A549 (cell line): ENCODE measurements around the gene FAM3A. TPM values are rescaled to one million over a fixed set of nuclear protein-coding genes. Genes with fewer than 3 reads are reported as not detected.

ENCODE experiments used
- ATAC-seq, 2 experiments: fragments of 200-7000 bp in 1 of 2; fragments of >200 bp in 1 of 2; cut with Nextera tagmentation in 1 of 2; cut with Tn5 transposase in 1 of 2; 3 replicates each; pipeline versions ENCODE4 v1.8.0 to v1.9.1; 2018 to 2020; ENCODE audit warnings: mild to moderate bottlenecking in 1 of 2, moderate library complexity in 1 of 2
- CTCF ChIA-PET: fragments of 300-600 bp; sonication (Branson Sonifier 250); formaldehyde crosslinking; extraction: SDS; loops from one replicate; lab custom pipeline; 2021; ENCODE audit warnings: antibody characterized with exemption, inconsistent platforms; lab: Yijun Ruan, JAX
- POLR2A ChIA-PET: fragments of 350-600 bp; formaldehyde crosslinking; extraction: SDS; loops from one replicate; lab custom pipeline; 2021; ENCODE audit warnings: antibody characterized with exemption, inconsistent platforms; lab: Yijun Ruan, JAX
- DNase-seq, 2 experiments: peaks; one replicate each; pipeline versions ENCODE4 v3.0.0 to v3.0.0-alpha.2; 2011 to 2016; ENCODE audit warnings: low read depth in 1 of 2, low spot score in 1 of 2
- FAIRE-seq: peaks from 2 replicates; lab custom pipeline; 2011; peaks lifted over from hg19 to GRCh38; lab: Jason Lieb, UNC
- H3K27ac ChIP-seq, 2 experiments: fragments of >200 bp; sonication (Bioruptor Twin); formaldehyde crosslinking; 3 replicates each; pipeline ENCODE4 v1.5.1; 2016 to 2017
- H3K4me1 ChIP-seq: fragments of >200 bp; sonication (Bioruptor Twin); formaldehyde crosslinking; 3 replicates; pipeline ENCODE4 v1.6.1; 2016
- H3K4me2 ChIP-seq: fragments of >200 bp; sonication (Bioruptor Twin); formaldehyde crosslinking; 3 replicates; pipeline ENCODE4 v1.6.1; 2016
- H3K4me3 ChIP-seq: fragments of >200 bp; sonication (Bioruptor Twin); formaldehyde crosslinking; 3 replicates; pipeline ENCODE4 v1.5.1; 2016
- H3K9me3 ChIP-seq: fragments of >200 bp; sonication (Bioruptor Twin); formaldehyde crosslinking; 3 replicates; pipeline ENCODE4 v1.6.1; 2016
- EHF ChIP-seq: fragments of 250-450 bp; sonication (Bioruptor Pico); IDR thresholded peaks from 2 replicates; pipeline ENCODE4 v1.5.0; 2020; ENCODE audit warnings: mild to moderate bottlenecking
- ELK1 ChIP-seq: fragments of 150-350 bp; IDR thresholded peaks from 2 replicates; pipeline ENCODE4 v1.6.1; 2014; ENCODE audit warnings: low read depth, mild to moderate bottlenecking, low read length
- EP300 ChIP-seq, 2 experiments: fragments of >200 bp; sonication (Bioruptor Twin); formaldehyde crosslinking; IDR thresholded peaks; 2 replicates in 1 of 2; 3 replicates in 1 of 2; pipeline ENCODE4 v1.6.1; 2016 to 2017
- FOXS1 ChIP-seq: fragments of 250-450 bp; sonication (Bioruptor Pico); IDR thresholded peaks from 2 replicates; pipeline ENCODE4 v1.5.0; 2020; ENCODE audit warnings: mild to moderate bottlenecking, moderate library complexity
- HOXB13 ChIP-seq: fragments of 250-450 bp; sonication (Bioruptor Pico); IDR thresholded peaks from 2 replicates; pipeline ENCODE4 v1.5.0; 2020; ENCODE audit warnings: low read depth, mild to moderate bottlenecking, moderate library complexity
- HOXB5 ChIP-seq: fragments of 250-450 bp; sonication (Bioruptor Pico); IDR thresholded peaks from 2 replicates; pipeline ENCODE4 v1.5.0; 2020; ENCODE audit warnings: mild to moderate bottlenecking, moderate library complexity
- KDM1A ChIP-seq: fragments of 200-600 bp; sonication (generic); IDR thresholded peaks from 2 replicates; pipeline ENCODE4 v1.6.1; 2016; ENCODE audit warnings: low read depth, mild to moderate bottlenecking
- KDM5A ChIP-seq: fragments of 200-600 bp; sonication (generic); IDR thresholded peaks from 2 replicates; pipeline ENCODE4 v1.6.1; 2016; ENCODE audit warnings: antibody characterized with exemption, mild to moderate bottlenecking
- MAZ ChIP-seq: fragments of 150-350 bp; IDR thresholded peaks from 2 replicates; pipeline ENCODE4 v1.6.1; 2014; ENCODE audit warnings: antibody characterized with exemption, low read depth, low read length, borderline replicate concordance
- NFE2L2 ChIP-seq: fragments of 150-350 bp; conservative IDR thresholded peaks from 2 replicates; pipeline ENCODE4 v1.6.1; 2014; ENCODE audit warnings: low read length
- PHF8 ChIP-seq: fragments of 200-600 bp; sonication (generic); IDR thresholded peaks from 2 replicates; pipeline ENCODE4 v1.6.1; 2016; ENCODE audit warnings: low read depth, mild to moderate bottlenecking, antibody characterized with exemption, moderate library complexity, borderline replicate concordance
- REST ChIP-seq: fragments of 200-600 bp; sonication (generic); IDR thresholded peaks from 2 replicates; pipeline ENCODE4 v1.6.1; 2016; ENCODE audit warnings: antibody characterized with exemption, mild to moderate bottlenecking, moderate library complexity
- RFX5 ChIP-seq: fragments of 450-650 bp; IDR thresholded peaks from 2 replicates; pipeline ENCODE4 v1.7.1; 2014; ENCODE audit warnings: antibody characterized with exemption, mild to moderate bottlenecking, moderate library complexity
- RNF2 ChIP-seq: fragments of 200-600 bp; sonication (generic); IDR thresholded peaks from 2 replicates; pipeline ENCODE4 v1.6.1; 2016; ENCODE audit warnings: low read depth, mild to moderate bottlenecking, antibody characterized with exemption, moderate library complexity, borderline replicate concordance
- SMC3 ChIP-seq: fragments of >200 bp; sonication (Bioruptor Twin); formaldehyde crosslinking; IDR thresholded peaks from 3 replicates; pipeline ENCODE4 v1.6.1; 2018; ENCODE audit warnings: inconsistent platforms
- SREBF2 ChIP-seq: fragments of 450-650 bp; IDR thresholded peaks from 2 replicates; pipeline ENCODE4 v1.6.1; 2014; ENCODE audit warnings: mild to moderate bottlenecking, moderate library complexity
- TFCP2L1 ChIP-seq: fragments of 250-450 bp; sonication (Bioruptor Pico); IDR thresholded peaks from 2 replicates; pipeline ENCODE4 v1.5.0; 2021; ENCODE audit warnings: mild to moderate bottlenecking
- TP53 ChIP-seq: fragments of 250-450 bp; sonication (Bioruptor Pico); IDR thresholded peaks from 2 replicates; pipeline ENCODE4 v1.5.0; 2021; ENCODE audit warnings: mild to moderate bottlenecking, moderate library complexity
- ZC3H11A ChIP-seq: fragments of 450-650 bp; IDR thresholded peaks from 2 replicates; pipeline ENCODE4 v1.6.1; 2014; ENCODE audit warnings: antibody characterized with exemption, mild to moderate bottlenecking
- ZFP36 ChIP-seq: fragments of 450-650 bp; IDR thresholded peaks from 2 replicates; pipeline ENCODE4 v1.6.1; 2014; ENCODE audit warnings: borderline replicate concordance; ENCODE audit not compliant: partially characterized antibody
- ZSCAN20 ChIP-seq: fragments of 250-450 bp; sonication (Bioruptor Pico); IDR thresholded peaks from 2 replicates; pipeline ENCODE4 v1.8.0; 2022; ENCODE audit warnings: mild to moderate bottlenecking, moderate library complexity
- WGBS: methylation state at CpG from one replicate; pipeline ENCODE4 v1.1.6; 2017; ENCODE audit errors: missing lambda C conversion rate; 5-methylcytosine and 5-hydroxymethylcytosine counted together
- polyA plus RNA-seq, 4 experiments: library from polyadenylated mRNA; depleted of rRNA in 3 of 4; stranded (reverse); fragments of >200 nt; fragmentation: RNase III in 1 of 4; extraction: RNeasy Plus Mini Kit Qiagen cat#74134 plus additional on column Dnase treatment in 1 of 4; gene quantifications; 2 replicates in 3 of 4; 3 replicates in 1 of 4; pipeline ENCODE4 v1.2.3, GENCODE V29; 2011 to 2017
- TF ChIP-seq, protein P1 (sequence below): fragments of >200 bp; sonication (Bioruptor Twin); formaldehyde crosslinking; IDR thresholded peaks from 3 replicates; pipeline ENCODE4 v1.5.1; 2016
- TF ChIP-seq, protein P2 (sequence below): fragments of 450-650 bp; IDR thresholded peaks from 2 replicates; pipeline ENCODE4 v1.6.1; 2014; ENCODE audit warnings: antibody characterized with exemption

Gene FAM3A
- polyA plus RNA-seq, 2 of the 4 experiments (the other 2 are of a cell fraction): 21.7 to 36.7 TPM

- TF ChIP-seq SMC3 (no peak), SREBF2 (no peak)
Observed at GRCh38 chrX:154481911-154482601, 34.0 kb downstream of the FAM3A start (continued).

GRCh38 chrX:154481195-154481594 is 34.8 kb downstream of the FAM3A start:
- POLR2A ChIA-PET: interaction anchor here (1.1 kb wide), 1 partner anchor 9 kb away, joined by 4 read pairs; the partner anchor contains the start of gene SLC10A3
- no peaks in the 10 kb centered on the region for H3K9me3 ChIP-seq
- no peak overlapping the region for H3K27ac ChIP-seq
- 83% methylated on average over 5 of the region's 5 CpGs for WGBS
- H3K4me3 ChIP-seq: no peak overlapping the region
- FAIRE-seq (no peak), ATAC-seq (no peak), DNase-seq (no peak)
- CTCF ChIA-PET: interaction anchor here (1.8 kb wide), 1 partner anchor 9 kb away, joined by 6 read pairs; the partner anchor contains the start of gene SLC10A3
- H3K4me2 ChIP-seq: no peak overlapping the region
- TF ChIP-seq KDM5A (no peak), FOXS1 (CRISPR knock-in tag) (no peak), ELK1 (no peak), ZSCAN20 (CRISPR knock-in tag) (no peak), PHF8 (no peak), KDM1A (no peak), HOXB13 (CRISPR knock-in tag) (no peak), SREBF2 (no peak), MAZ (no peak), REST (no peak)
- TF ChIP-seq, protein P1, sequence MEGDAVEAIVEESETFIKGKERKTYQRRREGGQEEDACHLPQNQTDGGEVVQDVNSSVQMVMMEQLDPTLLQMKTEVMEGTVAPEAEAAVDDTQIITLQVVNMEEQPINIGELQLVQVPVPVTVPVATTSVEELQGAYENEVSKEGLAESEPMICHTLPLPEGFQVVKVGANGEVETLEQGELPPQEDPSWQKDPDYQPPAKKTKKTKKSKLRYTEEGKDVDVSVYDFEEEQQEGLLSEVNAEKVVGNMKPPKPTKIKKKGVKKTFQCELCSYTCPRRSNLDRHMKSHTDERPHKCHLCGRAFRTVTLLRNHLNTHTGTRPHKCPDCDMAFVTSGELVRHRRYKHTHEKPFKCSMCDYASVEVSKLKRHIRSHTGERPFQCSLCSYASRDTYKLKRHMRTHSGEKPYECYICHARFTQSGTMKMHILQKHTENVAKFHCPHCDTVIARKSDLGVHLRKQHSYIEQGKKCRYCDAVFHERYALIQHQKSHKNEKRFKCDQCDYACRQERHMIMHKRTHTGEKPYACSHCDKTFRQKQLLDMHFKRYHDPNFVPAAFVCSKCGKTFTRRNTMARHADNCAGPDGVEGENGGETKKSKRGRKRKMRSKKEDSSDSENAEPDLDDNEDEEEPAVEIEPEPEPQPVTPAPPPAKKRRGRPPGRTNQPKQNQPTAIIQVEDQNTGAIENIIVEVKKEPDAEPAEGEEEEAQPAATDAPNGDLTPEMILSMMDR: no peak
- peaks cover 21% of the 10 kb centered on the region for H3K4me1 ChIP-seq

DNA sequence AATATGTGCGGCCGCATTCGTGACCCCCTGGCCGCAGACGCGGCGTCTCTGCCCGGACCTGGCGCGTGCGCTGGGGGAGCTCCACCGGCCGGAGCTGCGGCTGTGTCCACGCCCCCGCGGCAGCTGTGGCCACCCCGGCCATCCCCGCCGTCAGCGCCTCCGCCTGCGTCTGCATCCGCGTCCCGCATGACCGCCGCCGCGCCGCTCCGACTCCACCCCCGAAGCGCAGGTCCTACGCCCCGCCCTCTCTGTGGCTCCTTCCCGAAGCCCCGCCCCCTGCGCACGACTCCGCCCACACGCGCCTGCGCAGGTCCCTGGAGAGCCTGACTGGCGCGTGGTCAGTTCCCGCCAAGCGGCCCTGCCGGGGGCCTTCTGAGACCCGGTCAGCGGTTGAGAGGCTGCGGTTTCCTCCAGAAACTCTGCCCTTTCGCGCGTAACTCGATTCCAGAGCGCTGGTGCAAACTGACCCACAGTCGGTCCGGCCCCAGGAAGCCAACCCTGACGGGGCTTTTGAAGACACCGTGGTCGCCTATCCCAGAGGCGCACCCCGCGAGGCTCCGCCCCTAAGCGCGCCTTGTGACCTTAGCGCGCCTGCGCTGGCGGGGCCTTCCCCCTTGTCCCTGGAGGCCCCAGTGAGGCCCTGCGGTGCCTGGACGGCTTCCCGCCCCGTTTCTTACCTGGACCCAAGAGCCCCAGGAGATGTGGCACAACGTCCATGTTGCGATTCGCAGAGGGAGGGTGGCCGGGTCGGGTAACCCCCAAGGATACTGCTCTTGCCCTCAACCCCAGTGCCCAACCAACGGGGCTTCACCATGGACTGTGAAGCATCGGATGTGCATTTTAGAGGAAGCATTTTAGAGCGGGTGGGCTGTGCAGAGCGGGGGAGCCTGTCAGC is 37.1 kb downstream of the FAM3A start, which contains the start of gene LAGE3:
LAGE3 (minus strand) TSS at position 554 of the 895 bp plus-strand sequence; CDS start at position 188, 366 bp downstream.
- peak; percentile 43 for FAIRE-seq
- DNase-seq: peak; percentile 83 to 94
- TF ChIP-seq RFX5 (no peak), ZSCAN20 (CRISPR knock-in tag) (no peak), EP300 (IDR thresholded peaks at IDR 0.05) (no peak), PHF8 (0 out of 2 replicates have a peak, but pooled peaks have one; percentile 36), RNF2 (0 out of 2 replicates have a peak, but pooled peaks have one; percentile 64), ZFP36 (no peak), NFE2L2 (no peak), EHF (CRISPR knock-in tag) (0 out of 2 replicates have a peak, but pooled peaks have one; percentile 55), HOXB5 (CRISPR knock-in tag) (peak; percentile 83), KDM5A (no peak), ZC3H11A (no peak), TFCP2L1 (CRISPR knock-in tag) (peak; percentile 66; the same call in 1 of the 2 replicates), HOXB13 (CRISPR knock-in tag) (peak; percentile 83; the same call in 1 of the 2 replicates), TP53 (CRISPR knock-in tag) (0 out of 2 replicates have a peak, but pooled peaks have one; percentile 73)
- TF ChIP-seq, protein P2, sequence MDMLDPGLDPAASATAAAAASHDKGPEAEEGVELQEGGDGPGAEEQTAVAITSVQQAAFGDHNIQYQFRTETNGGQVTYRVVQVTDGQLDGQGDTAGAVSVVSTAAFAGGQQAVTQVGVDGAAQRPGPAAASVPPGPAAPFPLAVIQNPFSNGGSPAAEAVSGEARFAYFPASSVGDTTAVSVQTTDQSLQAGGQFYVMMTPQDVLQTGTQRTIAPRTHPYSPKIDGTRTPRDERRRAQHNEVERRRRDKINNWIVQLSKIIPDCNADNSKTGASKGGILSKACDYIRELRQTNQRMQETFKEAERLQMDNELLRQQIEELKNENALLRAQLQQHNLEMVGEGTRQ: peak; percentile 48

More for the DNA sequence above, 37.1 kb downstream of the FAM3A start, which contains the start of gene LAGE3:
- CTCF ChIA-PET: interaction anchor here (1.8 kb wide), 1 partner anchor 11 kb away, joined by 6 read pairs; the partner anchor contains the start of gene SLC10A3
- peak within 1 kb of the TSS; percentile 97 for H3K4me2 ChIP-seq
- POLR2A ChIA-PET: interaction anchor here (0.5 to 1.3 kb wide), 4 partner anchors 11 to 762 kb away, joined by 3 to 8 read pairs (median 4); partner anchors contain the start of gene SLC10A3
- H3K9me3 ChIP-seq: no peaks in the 10 kb centered on the region
- peak; percentile 88 to 93 for ATAC-seq
- peak within 1 kb of the TSS; percentile 71 to 91 for H3K27ac ChIP-seq
- 47% methylated on average over 8 of the region's 85 CpGs for WGBS
- H3K4me3 ChIP-seq: peak within 1 kb of the TSS; percentile 83
- peaks cover 5% of the 10 kb centered on the region; the same call in 1 of the 3 replicates for H3K4me1 ChIP-seq
